ENCODE results near the gene PIK3R1.

Gene PIK3R1

DNA sequence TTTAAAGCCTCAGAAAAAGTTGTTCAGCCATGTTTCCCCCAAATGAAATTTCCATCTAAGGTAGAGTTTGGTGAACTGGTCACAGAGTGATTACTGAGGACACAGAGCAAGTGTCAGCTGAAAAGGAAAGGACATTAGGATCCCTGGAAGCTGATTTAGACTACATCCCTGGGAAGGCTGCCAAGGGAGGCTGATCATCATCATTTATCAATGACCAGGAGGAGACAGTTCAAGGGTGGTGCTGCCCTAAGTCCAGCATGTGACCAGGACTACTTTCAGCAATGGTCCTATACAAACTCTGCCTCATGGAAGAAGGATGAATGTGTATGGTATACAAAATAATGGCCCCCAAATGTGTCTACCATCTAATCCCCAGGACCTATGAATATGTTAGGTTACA lies 120.6 kb downstream of the PIK3R1 start:
- no peak for ATAC-seq
- Mint-ChIP-seq H3K27me3 (no peaks in the 10 kb centered on the region), H3K4me1 (peaks cover 8% of the 10 kb centered on the region), H3K36me3 (no peaks in the 10 kb centered on the region), H3K4me3 (no peak overlapping the region), H3K9me3 (no peaks in the 10 kb centered on the region), H3K27ac (no peak overlapping the region)

GRCh38 chr5:68337235-68337634 lies 121.7 kb downstream of the PIK3R1 start:
- no peak for ATAC-seq
- no peaks in the 10 kb centered on the region for H3K4me1 Mint-ChIP-seq
- H3K9me3 Mint-ChIP-seq: no peaks in the 10 kb centered on the region
- peaks cover 3% of the 10 kb centered on the region for H3K27me3 Mint-ChIP-seq
- no peak overlapping the region for H3K27ac Mint-ChIP-seq
- H3K4me3 Mint-ChIP-seq: no peak overlapping the region
- H3K36me3 Mint-ChIP-seq: no peaks in the 10 kb centered on the region

GRCh38 chr5:68339921-68340321 lies 124.4 kb downstream of the PIK3R1 start:
- ATAC-seq: no peak
- Mint-ChIP-seq H3K27me3 (peaks cover 8% of the 10 kb centered on the region), H3K4me3 (no peak overlapping the region), H3K27ac (no peak overlapping the region), H3K36me3 (no peaks in the 10 kb centered on the region), H3K4me1 (no peaks in the 10 kb centered on the region), H3K9me3 (no peaks in the 10 kb centered on the region)

DNA sequence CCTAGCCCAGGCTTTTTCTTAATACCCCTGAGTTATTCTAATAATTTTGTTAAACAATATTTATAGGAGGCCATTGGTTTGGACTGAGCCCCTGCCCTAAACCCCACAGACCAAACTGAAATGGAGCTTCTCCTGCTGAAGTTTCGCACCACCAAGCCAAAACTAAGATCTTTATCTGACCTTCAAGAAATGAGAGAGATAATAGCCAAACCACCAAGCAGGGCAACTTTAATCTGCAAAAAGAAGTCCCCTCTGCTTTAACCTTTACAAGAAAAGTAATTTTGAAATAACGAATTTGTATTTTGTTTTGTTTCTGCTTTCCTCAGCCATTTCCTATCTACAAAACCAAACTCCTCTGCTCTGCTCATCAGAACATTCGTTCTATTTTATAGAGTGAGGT lies 125.5 kb downstream of the PIK3R1 start:
- no peak for ATAC-seq
- H3K4me3 Mint-ChIP-seq: no peak overlapping the region
- H3K27me3 Mint-ChIP-seq: peaks cover 8% of the 10 kb centered on the region
- H3K36me3 Mint-ChIP-seq: no peaks in the 10 kb centered on the region
- H3K4me1 Mint-ChIP-seq: no peaks in the 10 kb centered on the region
- H3K9me3 Mint-ChIP-seq: no peaks in the 10 kb centered on the region
- H3K27ac Mint-ChIP-seq: no peak overlapping the region

DNA sequence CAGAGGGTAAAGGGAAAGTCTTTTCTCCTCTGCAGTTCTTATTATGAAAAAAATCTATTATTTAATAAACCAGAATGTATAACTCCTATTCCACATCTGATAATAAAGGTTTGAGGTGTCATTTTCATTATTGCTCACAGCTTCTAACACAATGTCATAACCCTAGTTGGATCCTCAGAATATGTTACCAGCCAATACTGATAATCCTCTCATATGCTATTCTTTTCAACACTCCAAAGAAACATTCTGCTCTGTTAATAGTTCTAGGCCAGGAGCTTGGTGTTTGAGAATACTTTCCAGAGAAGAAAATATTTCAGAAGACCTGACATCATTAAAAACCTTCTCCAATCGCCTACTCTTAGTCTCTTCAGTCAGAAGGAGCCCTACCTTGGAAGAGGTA lies 127.1 kb downstream of the PIK3R1 start:
- peaks cover 2% of the 10 kb centered on the region for H3K9me3 Mint-ChIP-seq
- no peak for ATAC-seq
- no peaks in the 10 kb centered on the region for H3K36me3 Mint-ChIP-seq
- no peak overlapping the region for H3K4me3 Mint-ChIP-seq
- peaks cover 8% of the 10 kb centered on the region for H3K27me3 Mint-ChIP-seq
- no peak overlapping the region for H3K27ac Mint-ChIP-seq
- H3K4me1 Mint-ChIP-seq: peaks cover 4% of the 10 kb centered on the region

- Mint-ChIP-seq H3K4me3 (no peak overlapping the region), H3K27me3 (peaks cover 8% of the 10 kb centered on the region), H3K4me1 (peaks cover 8% of the 10 kb centered on the region), H3K9me3 (peaks cover 7% of the 10 kb centered on the region), H3K36me3 (no peaks in the 10 kb centered on the region), H3K27ac (no peak overlapping the region)
- peak; percentile 12 for ATAC-seq
Measured at GRCh38 chr5:68343421-68343826, 127.9 kb downstream of the PIK3R1 start.

- H3K9me3 Mint-ChIP-seq: peaks cover 7% of the 10 kb centered on the region
- H3K36me3 Mint-ChIP-seq: no peaks in the 10 kb centered on the region
- no peak overlapping the region for H3K27ac Mint-ChIP-seq
- H3K4me1 Mint-ChIP-seq: peaks cover 8% of the 10 kb centered on the region
- no peak for ATAC-seq
- H3K4me3 Mint-ChIP-seq: no peak overlapping the region
- H3K27me3 Mint-ChIP-seq: peaks cover 8% of the 10 kb centered on the region
Measured at GRCh38 chr5:68344447-68345111, 129.0 kb downstream of the PIK3R1 start.

GRCh38 chr5:68345171-68345570 lies 129.6 kb downstream of the PIK3R1 start:
- Mint-ChIP-seq H3K27ac (no peak overlapping the region), H3K4me1 (peaks cover 8% of the 10 kb centered on the region), H3K4me3 (no peak overlapping the region), H3K27me3 (peaks cover 8% of the 10 kb centered on the region), H3K9me3 (peaks cover 7% of the 10 kb centered on the region), H3K36me3 (no peaks in the 10 kb centered on the region)
- ATAC-seq: no peak

DNA sequence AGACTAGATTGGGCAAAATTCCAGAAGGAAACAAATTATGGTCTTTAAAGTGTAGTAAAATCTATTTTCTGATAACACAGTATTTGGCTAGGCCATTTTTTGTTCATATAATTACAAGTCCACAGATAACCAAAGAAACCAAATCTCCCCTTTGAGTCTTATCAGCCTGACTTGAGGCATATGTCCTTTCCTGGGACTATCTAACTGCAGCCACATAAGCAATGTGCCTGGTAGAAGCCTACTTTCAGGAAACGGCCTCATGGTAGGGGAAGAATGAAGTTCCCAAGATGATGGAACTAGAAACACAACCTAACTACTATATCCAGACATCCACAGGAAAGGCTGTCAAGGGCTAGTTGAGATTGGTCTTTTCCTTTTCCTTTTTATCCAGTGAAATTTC lies 130.0 kb downstream of the PIK3R1 start:
- no peak overlapping the region for H3K4me3 Mint-ChIP-seq
- peaks cover 8% of the 10 kb centered on the region for H3K4me1 Mint-ChIP-seq
- no peak overlapping the region for H3K27ac Mint-ChIP-seq
- H3K36me3 Mint-ChIP-seq: no peaks in the 10 kb centered on the region
- peaks cover 7% of the 10 kb centered on the region for H3K9me3 Mint-ChIP-seq
- ATAC-seq: no peak
- peaks cover 8% of the 10 kb centered on the region for H3K27me3 Mint-ChIP-seq

- H3K27me3 Mint-ChIP-seq: peaks cover 3% of the 10 kb centered on the region
- peaks cover 7% of the 10 kb centered on the region for H3K9me3 Mint-ChIP-seq
- H3K4me3 Mint-ChIP-seq: no peak overlapping the region
- H3K27ac Mint-ChIP-seq: no peak overlapping the region
- no peak for ATAC-seq
- H3K36me3 Mint-ChIP-seq: no peaks in the 10 kb centered on the region
- peaks cover 8% of the 10 kb centered on the region for H3K4me1 Mint-ChIP-seq
Measured at GRCh38 chr5:68347536-68347935, 132.0 kb downstream of the PIK3R1 start.

GRCh38 chr5:68348447-68349222 lies 133.1 kb downstream of the PIK3R1 start:
- H3K9me3 Mint-ChIP-seq: peaks cover 7% of the 10 kb centered on the region
- no peak overlapping the region for H3K27ac Mint-ChIP-seq
- no peaks in the 10 kb centered on the region for H3K36me3 Mint-ChIP-seq
- H3K27me3 Mint-ChIP-seq: no peaks in the 10 kb centered on the region
- H3K4me1 Mint-ChIP-seq: peaks cover 8% of the 10 kb centered on the region
- H3K4me3 Mint-ChIP-seq: no peak overlapping the region
- ATAC-seq: no peak

GRCh38 chr5:68350176-68350575 lies 134.6 kb downstream of the PIK3R1 start:
- Mint-ChIP-seq H3K27me3 (no peaks in the 10 kb centered on the region), H3K4me3 (no peak overlapping the region), H3K9me3 (peaks cover 7% of the 10 kb centered on the region), H3K36me3 (no peaks in the 10 kb centered on the region), H3K4me1 (peaks cover 8% of the 10 kb centered on the region), H3K27ac (no peak overlapping the region)
- no peak for ATAC-seq
